GM12801 (cell line): ENCODE data around the gene SRSF7.

Source experiments
- CTCF ChIP-seq: IDR thresholded peaks from one replicate; pipeline ENCODE4 v1.5.1; 2011; ENCODE audit warnings: control low read depth; ENCODE audit not compliant: insufficient read length; ENCODE audit errors: extremely low read depth

Gene SRSF7

DNA sequence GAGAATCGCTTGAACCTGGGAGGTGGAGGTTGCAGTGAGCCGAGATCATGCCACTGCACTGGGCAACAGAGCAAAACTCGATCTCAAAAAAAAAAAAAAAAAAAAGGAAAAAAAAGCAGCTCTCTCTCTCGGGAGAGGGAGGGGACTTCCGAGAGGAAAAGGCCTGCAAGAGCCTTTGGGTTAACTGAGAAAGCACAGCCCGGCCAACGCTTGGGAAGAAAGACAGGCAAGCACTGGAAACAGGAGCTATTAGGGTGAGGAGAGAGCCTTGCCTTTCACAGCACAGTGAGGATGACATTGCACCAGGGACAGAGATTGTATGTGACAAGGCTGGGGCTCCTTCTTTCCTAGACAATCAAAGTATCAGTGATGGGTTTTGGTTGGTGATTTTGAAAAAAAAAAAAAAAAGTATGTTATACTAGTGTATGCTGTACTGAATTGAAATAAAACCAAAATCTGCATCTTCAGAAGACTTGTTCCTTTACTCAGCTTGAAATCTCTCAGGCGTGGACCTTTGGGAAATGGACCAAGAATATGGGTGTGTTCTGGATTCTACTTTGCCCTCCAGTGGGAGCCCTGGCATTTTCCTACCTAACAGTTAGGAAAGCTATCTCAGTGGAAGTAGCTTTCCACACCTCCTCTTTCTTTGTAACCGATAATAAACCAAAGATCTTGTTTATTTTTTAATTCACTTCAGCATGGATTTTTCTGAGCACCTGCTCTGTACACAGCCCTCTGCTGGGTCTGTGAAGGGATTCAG lies 16.7 kb downstream of the SRSF7 start:
- no peak for TF ChIP-seq CTCF

DNA sequence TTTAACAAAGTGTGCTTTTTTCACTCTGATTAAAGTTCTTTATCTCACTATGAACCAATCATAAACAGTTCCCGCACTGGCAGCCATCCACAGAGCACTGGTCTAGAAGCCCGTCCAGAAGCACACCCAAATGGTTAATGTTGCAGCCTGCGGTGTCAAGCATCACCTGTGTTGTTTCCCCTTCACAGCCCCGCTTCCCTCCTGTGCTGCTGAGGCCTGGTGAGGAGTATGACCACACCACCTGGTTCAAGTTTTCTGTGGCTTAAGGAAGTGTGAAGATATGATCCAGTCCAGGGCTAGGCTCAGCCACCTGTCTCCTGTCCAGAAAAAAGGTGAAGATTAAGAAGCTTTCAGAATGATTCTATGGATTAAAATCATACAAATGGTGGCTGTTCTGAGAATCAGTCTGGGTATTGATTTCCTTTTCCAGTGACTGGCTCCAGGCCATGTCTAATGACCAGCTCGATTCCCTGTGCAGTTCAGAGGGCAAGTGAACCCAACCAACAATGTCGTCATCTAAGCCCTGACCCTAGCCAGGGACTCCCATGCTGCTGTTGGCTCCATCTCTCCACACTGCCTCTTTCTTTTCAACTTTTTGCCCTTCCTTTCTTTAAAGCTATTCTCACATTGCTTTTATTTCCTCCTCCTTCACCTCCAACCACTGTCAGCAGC lies 17.7 kb downstream of the SRSF7 start:
- no peak for TF ChIP-seq CTCF

- TF ChIP-seq CTCF, result no peak
Observed at GRCh38 chr2:38731684-38732221, 19.4 kb downstream of the SRSF7 start.

DNA sequence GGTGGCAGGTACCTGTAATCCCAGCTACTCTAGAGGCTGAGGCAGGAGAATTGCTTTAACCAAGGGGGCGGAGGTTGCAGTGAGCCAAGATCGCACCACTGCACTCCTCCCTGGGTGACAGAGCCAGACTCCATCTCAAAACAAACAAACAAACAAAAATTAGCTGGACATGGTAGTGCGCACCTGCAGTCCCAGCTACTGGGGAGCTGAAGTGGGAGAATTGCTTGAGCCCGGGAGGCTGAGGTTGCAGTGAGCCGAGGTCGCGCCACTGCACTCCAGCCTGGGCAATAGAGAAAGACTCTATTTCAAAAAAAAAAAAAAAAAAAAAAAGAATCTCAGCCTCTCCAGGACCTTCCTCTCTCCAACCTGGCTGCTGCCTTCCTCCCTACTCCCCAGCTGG lies 20.1 kb downstream of the SRSF7 start:
- TF ChIP-seq CTCF, result no peak

- no peak for TF ChIP-seq CTCF
Observed at GRCh38 chr2:38728694-38729093, 22.5 kb downstream of the SRSF7 start.

- no peak for TF ChIP-seq CTCF
Observed at GRCh38 chr2:38727661-38728060, 23.5 kb downstream of the SRSF7 start.

DNA sequence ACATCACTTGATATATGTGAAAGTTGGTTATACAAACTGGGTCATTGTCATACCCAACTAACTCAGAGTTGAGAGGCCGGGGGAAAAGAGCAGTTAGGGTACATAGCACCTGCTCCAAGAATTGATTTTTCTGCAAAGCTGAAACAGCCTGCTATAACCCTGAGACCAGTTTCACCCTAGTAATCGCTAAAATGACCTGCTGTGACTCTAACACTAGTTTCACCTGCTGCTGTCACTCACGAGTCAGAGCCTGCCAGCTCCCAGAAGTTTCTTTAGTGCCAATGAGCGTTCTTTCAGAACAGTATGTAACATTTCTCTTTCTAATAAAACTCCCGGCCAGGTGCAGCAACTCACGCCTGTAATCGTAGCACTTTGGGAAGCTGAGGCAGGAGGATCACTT lies 28.0 kb downstream of the SRSF7 start:
- TF ChIP-seq CTCF, result no peak
